GM18909 (cell line): Measurements from ENCODE around the gene TANGO6.

Experiments
- ATAC-seq: cut with Tn5 transposase; IDR thresholded peaks from one replicate; pipeline ENCODE4 v1.9.1; 2021; ENCODE audit warnings: mild to moderate bottlenecking; ENCODE audit not compliant: unreplicated experiment, poor library complexity

Gene TANGO6

GRCh38 chr16:68860978-68861892 is 17.9 kb downstream of the TANGO6 start:
- ATAC-seq: no peak

DNA sequence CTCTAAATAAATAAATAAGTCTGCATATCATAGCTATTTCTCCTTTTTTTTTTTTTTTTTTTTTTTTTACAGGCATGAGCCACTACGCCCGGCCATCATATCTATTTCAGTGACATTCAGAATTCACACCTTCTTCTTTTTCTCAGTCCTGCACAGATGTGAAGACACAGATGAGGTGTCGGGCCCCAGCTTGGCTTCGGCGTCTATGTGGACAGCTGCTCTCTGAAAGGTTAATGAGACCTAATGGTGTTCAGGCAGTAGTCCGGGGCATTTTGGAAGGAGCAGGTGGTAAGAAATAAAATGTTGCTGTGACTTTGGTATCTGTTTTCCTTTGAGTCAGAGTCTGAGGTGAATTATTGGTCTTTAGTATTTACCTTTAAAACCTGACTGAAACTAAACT is 23.6 kb downstream of the TANGO6 start:
- ATAC-seq: no peak

DNA sequence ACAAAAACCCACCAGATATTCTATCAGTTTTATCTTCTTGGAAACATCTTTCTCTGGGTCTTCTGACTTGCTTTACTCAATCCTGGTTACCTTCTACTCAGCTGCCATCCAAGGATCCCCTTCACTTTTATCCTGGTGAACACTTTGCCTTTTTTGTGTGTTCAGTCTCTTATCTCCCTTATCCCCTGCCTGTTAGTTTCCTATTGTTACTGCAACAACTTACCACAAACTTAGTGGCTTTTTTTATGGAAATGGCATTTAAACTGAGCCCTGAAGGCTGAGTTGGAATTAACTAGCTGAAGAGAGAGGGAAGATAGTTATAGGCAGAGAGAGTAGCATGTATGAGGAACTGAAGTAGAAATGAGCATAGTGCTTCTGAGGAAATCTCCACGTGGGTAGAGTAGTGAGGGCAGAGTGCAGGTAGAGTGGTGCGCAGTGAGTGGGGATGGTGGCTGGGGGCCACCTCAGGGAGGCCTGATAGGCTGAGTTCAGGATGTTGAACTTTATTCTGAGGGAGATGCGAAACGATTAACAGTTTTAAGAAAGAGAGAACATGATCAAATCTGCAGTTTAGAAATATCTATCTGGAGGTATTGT is 26.3 kb downstream of the TANGO6 start:
- no peak for ATAC-seq

DNA sequence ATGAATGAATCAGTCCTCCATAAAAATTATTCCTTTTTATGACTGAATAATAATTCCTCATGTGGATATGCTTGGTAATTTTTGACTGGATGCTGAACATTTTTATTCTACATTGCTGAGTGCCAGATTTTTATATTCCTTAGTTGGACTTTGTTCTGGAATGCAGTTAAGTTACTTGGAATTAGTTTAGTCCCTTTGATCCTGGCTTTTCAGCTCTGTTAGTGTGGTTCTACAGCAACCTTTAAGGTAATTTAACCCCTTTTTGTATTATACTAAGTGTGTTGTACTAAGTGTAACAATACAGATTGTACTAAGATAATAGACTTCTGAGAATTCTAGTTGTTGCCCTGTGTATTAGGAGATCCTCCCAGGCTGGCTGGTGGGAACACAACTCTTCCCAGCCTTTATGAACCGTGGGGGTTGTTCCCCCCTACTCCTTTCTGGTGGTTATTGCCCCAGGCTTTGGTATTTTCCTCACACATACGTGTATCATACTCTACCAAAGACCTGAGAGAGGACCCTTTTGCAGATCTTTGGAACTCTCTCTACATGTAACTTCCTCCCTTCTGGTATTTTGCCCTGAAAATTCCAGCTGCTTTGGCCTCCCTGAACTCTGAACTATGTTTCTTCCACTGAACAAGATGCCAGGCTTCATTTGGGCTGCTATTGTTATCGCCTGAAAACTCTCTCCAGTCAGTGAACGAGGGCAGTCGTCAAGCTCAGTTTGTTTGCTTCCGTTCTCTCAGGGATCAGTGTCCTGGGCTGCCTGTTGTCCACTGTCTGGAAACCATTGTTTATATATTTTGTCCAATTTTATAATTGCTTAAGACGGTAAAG is 30.5 kb downstream of the TANGO6 start:
- ATAC-seq: no peak

- no peak for ATAC-seq
These were observed 32.5 kb downstream of the TANGO6 start for GRCh38 chr16:68875871-68876270.

DNA sequence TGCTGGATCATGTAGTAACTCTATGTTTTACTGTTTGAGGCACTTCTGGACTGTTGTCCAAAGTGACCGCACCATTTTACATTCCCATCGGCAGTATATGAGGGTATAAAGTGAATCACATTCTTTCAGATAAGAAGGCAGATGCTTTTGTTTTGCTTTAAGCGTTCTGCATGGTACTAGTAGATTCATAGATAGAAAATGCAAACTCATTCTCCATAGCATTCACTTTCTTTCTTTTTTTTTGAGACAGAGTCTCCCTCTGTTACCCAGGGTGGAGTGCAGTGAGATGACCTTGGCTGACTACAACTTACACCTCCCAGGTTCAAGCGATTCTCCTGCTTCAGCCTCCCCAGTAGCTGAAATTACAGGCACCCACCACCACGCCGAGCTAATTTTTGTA is 40.4 kb downstream of the TANGO6 start:
- ATAC-seq: no peak

DNA sequence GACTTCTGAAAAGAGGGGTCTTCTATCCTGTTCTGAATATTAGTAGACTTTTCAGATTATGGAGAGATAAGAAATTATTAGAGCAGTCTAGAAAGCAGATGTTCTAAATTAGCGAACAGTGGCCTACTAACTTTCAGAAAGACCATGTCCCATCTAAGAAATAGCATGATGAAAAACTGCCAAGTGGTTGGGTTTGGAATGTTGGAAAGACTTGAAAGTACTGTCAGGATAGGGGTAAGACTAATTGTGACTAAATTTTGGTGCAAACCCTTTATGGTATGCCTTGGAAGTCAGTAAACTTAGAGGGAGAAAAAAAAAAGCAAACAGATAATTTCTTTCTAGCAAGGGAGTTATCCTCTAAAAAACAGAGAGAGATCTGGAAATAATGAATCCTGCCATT is 41.1 kb downstream of the TANGO6 start:
- ATAC-seq: no peak

- no peak for ATAC-seq
These were observed 41.8 kb downstream of the TANGO6 start for GRCh38 chr16:68884861-68885720.

DNA sequence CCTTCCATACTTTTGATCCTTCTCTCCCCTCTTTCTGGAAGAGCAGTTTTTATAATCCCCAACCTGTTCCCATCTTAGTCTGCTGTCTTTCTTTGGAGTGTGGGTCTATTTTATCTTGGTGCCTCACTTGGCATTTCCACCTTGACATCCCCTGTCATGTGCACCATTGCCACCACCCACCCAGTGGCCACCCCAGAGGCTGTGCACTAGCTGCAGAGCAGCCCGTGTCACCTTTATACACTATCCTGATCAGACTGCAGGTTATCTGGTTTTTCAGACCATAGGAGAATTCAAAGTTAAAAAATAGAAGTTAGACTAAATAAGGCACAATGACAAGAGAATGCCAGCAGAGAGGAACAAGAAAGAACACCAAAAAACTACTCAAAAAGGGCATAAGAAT is 43.8 kb downstream of the TANGO6 start:
- no peak for ATAC-seq

- ATAC-seq: no peak
These were observed 46.3 kb downstream of the TANGO6 start for GRCh38 chr16:68889508-68890150.

GRCh38 chr16:68892214-68892613 is 48.9 kb downstream of the TANGO6 start:
- ATAC-seq: no peak

DNA sequence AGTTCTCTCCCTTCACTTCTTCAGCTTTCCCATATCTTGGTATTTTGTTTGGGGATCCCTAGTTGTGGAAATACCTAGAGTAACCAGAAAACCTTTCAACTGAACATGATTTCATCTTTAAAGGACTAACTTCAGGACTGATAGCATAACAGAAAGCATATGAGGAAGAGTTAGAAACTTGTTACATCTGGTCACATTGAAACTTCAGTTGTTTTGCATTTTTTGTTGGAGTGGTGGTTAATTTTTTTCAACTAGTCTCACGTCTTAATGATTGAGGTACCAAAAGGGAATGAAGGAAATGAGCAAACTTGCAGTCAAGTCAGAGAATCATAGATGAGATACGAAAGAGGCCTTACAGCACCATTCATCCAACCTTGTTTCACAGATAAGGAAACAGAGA is 49.6 kb downstream of the TANGO6 start:
- no peak for ATAC-seq

DNA sequence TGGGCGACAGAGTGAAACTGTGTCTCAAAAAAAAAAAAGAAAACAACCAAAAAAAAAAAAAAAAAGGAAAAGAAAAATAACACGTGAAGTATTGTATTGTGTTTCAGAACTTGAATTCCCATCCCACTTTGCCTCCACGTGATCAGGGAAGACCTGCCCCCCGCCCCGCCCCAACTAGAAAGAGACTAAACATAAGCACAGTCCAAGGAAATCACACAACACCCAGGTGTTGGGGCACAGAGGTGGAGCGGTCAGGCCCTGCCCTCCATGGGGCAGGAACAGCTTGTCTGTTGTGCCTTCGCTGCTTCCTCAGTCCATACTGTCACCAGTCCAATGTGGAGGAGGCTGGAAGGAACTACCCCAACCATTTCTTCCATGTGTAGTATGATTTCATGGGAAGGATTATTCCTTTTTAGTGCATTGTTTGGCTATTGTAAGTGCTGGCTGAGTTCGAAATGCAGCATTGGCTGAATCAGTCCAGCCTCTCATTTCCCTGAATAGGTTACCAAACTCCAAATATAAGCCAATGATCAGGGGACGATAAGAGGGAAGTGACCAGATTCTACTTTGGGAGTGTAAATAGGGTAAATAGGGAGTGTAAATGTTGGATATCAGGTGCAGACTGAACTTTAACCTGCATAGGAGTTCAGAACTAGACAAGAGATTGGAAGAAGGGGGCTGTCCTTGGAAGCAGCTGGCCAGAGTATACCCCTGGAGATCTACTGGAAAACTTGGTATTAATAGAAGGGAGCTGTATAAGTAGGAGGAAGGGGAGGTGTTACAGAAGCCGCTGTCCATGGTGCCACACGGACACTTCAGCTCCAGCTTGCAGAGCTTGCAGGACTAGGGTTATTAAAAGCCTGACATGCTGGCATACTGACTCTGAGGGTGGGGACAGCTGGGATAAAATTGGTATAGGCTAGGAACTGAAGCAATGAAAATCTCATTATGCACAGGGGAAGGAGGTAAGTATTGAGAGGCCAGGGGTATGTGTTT is 50.7 kb downstream of the TANGO6 start:
- no peak for ATAC-seq

DNA sequence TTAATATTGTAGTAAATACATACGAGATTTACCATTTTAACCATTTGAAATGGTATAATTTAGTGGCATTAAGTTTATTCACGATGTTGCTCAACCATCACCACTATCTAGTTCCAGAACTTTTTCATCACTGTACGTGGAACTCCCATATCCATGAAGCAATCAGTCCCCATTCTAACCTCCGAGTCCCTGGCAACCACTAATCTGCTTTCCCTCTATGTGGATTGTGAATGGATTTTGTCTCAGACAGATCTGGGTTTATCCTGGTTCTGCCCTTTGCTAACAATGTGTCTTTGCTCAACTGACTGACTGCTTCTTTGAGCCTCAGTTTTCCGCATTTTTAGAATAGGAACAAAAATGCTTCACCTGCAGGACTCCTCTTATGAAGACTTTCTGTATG is 51.4 kb downstream of the TANGO6 start:
- no peak for ATAC-seq

- ATAC-seq: no peak
These were observed 54.7 kb downstream of the TANGO6 start for GRCh38 chr16:68898026-68898425.

DNA sequence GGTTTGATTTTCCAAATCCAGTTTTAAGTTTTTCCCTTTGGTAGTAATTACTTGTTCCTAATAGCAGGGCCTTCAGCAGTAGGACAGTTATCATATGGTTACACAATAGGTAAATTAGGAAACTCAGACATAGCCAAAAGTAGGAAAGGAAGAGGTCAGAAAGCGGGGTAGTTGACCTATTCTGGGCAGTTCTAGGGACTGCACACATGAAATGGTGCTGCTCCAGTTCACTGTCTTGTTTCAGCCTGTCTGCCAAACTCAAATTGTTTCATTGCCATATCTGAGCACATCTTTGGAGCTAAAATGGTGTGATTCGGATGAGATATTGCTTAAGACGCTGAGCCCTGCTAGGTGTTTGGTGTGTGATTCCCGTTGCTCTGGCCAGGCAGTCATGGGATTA is 56.7 kb downstream of the TANGO6 start:
- ATAC-seq: no peak

- no peak for ATAC-seq
These were observed 59.0 kb downstream of the TANGO6 start for GRCh38 chr16:68902003-68902968.
